NCI-H82 treated with DMSO at 0.1 percent for 48 hours (cell line): ENCODE results near the gene FOXO3.

Source experiments
- DNase-seq: peaks from one replicate; lab custom pipeline; 2025; ENCODE audit not compliant: unreplicated experiment; lab: John Stamatoyannopoulos, UW

Gene FOXO3

GRCh38 chr6:108710551-108710950 is 149.8 kb downstream of the FOXO3 start:
- DNase-seq = no peak

GRCh38 chr6:108711071-108711470 is 150.4 kb downstream of the FOXO3 start:
- no peak for DNase-seq

- no peak for DNase-seq
These were observed 151.1 kb downstream of the FOXO3 start for GRCh38 chr6:108711826-108712225.

GRCh38 chr6:108712946-108713345 is 152.2 kb downstream of the FOXO3 start:
- no peak for DNase-seq

- DNase-seq = no peak
These were observed 153.5 kb downstream of the FOXO3 start for GRCh38 chr6:108714101-108714765.

- DNase-seq = no peak
These were observed 154.2 kb downstream of the FOXO3 start for GRCh38 chr6:108714766-108715414.

GRCh38 chr6:108715832-108716231 is 155.1 kb downstream of the FOXO3 start:
- DNase-seq = no peak

- no peak for DNase-seq
These were observed 156.4 kb downstream of the FOXO3 start for GRCh38 chr6:108716801-108717791.

GRCh38 chr6:108719477-108719876 is 158.8 kb downstream of the FOXO3 start:
- DNase-seq = no peak

GRCh38 chr6:108720827-108721226 is 160.1 kb downstream of the FOXO3 start:
- DNase-seq = no peak

GRCh38 chr6:108721286-108721685 is 160.6 kb downstream of the FOXO3 start:
- no peak for DNase-seq

- no peak for DNase-seq
These were observed 162.9 kb downstream of the FOXO3 start for GRCh38 chr6:108723594-108723993.

GRCh38 chr6:108726726-108727339 is 166.1 kb downstream of the FOXO3 start:
- DNase-seq = no peak

- DNase-seq = no peak
These were observed 167.4 kb downstream of the FOXO3 start for GRCh38 chr6:108727966-108728730.

- DNase-seq = no peak
These were observed 168.1 kb downstream of the FOXO3 start for GRCh38 chr6:108728826-108729225.

GRCh38 chr6:108730635-108731515 is 170.2 kb downstream of the FOXO3 start:
- DNase-seq = no peak

- DNase-seq = no peak
These were observed 171.6 kb downstream of the FOXO3 start for GRCh38 chr6:108732091-108732870.

- DNase-seq = no peak
These were observed 172.3 kb downstream of the FOXO3 start for GRCh38 chr6:108733051-108733450.
